GM18505 (cell line): ENCODE measurements around the gene MYL3.

Source experiments
- ATAC-seq: cut with Tn5 transposase; IDR thresholded peaks from one replicate; pipeline ENCODE4 v1.9.1; 2021; ENCODE audit not compliant: unreplicated experiment
- POLR2A ChIP-seq: IDR thresholded peaks from 4 replicates; pipeline ENCODE4 v1.6.1; 2011; ENCODE audit warnings: borderline replicate concordance; ENCODE audit not compliant: insufficient read depth, insufficient read length; ENCODE audit errors: extremely low read depth

MYL3 gene

GRCh38 chr3:46870651-46871050, 7.4 kb upstream of the MYL3 start:
- ATAC-seq, result no peak
- no peak for TF ChIP-seq POLR2A

- no peak for TF ChIP-seq POLR2A
- no peak for ATAC-seq
Measured at GRCh38 chr3:46869440-46869839, 6.2 kb upstream of the MYL3 start.

GRCh38 chr3:46868948-46869347, 5.7 kb upstream of the MYL3 start:
- no peak for ATAC-seq
- TF ChIP-seq POLR2A, result no peak

GRCh38 chr3:46868287-46868686, 5.0 kb upstream of the MYL3 start:
- no peak for TF ChIP-seq POLR2A
- no peak for ATAC-seq

GRCh38 chr3:46867550-46867898, 4.3 kb upstream of the MYL3 start:
- no peak for TF ChIP-seq POLR2A
- ATAC-seq, result no peak

GRCh38 chr3:46866720-46867549, 3.7 kb upstream of the MYL3 start:
- TF ChIP-seq POLR2A, result no peak
- no peak for ATAC-seq

GRCh38 chr3:46866032-46866595, 2.9 kb upstream of the MYL3 start:
- no peak for TF ChIP-seq POLR2A
- no peak for ATAC-seq

- TF ChIP-seq POLR2A, result no peak
Measured at GRCh38 chr3:46865546-46865945, 2.3 kb upstream of the MYL3 start.

GRCh38 chr3:46865031-46865507, 1.8 kb upstream of the MYL3 start:
- no peak for ATAC-seq
- no peak for TF ChIP-seq POLR2A

More at GRCh38 chr3:46865546-46865945, 2.3 kb upstream of the MYL3 start:
- ATAC-seq, result no peak

GRCh38 chr3:46864061-46864881, 1.0 kb upstream of the MYL3 start:
- no peak for ATAC-seq
- TF ChIP-seq POLR2A, result no peak

GRCh38 chr3:46862369-46863025, 747 bp downstream of the MYL3 start:
- TF ChIP-seq POLR2A, result no peak
- ATAC-seq, result no peak

GRCh38 chr3:46861605-46862368, 1.5 kb downstream of the MYL3 start:
- no peak for TF ChIP-seq POLR2A
- no peak for ATAC-seq
